ENCODE data around the gene PYGO2.

The PYGO2 gene

DNA sequence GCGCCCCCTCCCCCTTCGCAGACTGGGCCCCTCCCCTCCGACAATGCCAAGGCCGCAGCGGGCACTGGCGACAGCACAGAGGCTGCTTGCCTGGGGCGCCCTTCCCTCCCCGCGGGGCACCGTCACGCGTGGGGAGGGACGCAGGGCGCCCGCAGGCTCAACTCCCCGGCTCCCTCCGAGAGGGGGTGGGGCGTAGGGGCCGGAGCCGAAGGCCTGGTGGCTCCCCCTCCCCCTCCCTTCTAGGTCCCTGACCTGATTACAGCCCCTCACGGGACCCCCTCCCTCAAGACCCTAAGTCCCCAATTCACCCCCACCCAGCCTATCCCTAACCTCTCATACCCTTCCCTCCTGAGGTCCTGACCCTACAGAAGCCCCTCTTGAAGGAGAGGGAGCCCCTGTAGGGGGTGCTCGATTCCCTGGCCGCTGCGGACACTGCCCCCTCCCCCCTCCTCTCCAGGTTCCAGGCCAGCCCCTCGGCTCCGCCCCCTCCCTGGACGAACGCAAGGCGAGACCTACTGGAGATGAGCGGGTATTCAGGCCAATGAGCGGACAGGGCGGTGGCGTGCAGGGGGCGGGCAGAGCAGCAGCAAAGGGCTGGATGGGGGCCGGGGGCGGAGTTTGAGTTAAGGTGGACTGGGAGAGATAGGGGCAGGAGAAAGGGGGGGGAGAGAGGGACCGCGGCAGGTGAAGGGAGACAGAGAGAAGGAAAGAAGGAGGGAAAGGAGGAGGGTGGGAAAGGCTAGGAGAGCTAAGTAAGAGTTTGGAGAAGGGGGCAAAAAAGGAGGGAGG is 40.3 kb upstream of the PYGO2 start:
- Histone ChIP-seq H3K36me3 (ENCODE audit: insufficient read depth, low read length) (no peaks in the 10 kb centered on the region), H3K9me3 (ENCODE audit: low read depth, low read length) (no peaks in the 10 kb centered on the region), H3K27ac (peak overlapping the region; percentile 96), H3K9ac (ENCODE audit: insufficient read length) (peak overlapping the region; percentile 9), H3K4me3 (peak overlapping the region; percentile 95)
- DNase-seq (ENCODE audit: low read depth, low spot score), result peak; percentile 82
- no peak for TF ChIP-seq EZH2 (IDR thresholded peaks at IDR 0.05)
- no peak for TF ChIP-seq FOXP2 (optimal IDR thresholded peaks at IDR 0.05; ENCODE audit: control extremely low read depth, extremely low read length, insufficient read depth)
- no peak; the same call in 1 of the 2 replicates for TF ChIP-seq POLR2AphosphoS5 (IDR thresholded peaks at IDR 0.05; ENCODE audit: borderline replicate concordance, low read depth, low read length)

DNA sequence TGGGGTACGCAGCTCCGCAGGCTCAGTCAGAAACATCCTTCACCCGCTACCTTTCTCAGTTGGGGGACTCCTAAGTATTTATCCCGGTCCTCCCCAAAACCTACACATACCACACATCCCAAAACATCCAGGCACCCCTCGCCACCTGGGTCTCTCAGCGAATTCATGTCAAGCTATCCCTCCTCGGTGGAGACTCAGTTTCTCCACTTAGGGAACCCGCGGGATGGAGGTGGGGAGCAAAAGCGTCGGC is 39.8 kb upstream of the PYGO2 start:
- no peak for DNase-seq (ENCODE audit: low read depth, low spot score)
- no peak for TF ChIP-seq EZH2 (IDR thresholded peaks at IDR 0.05)
- TF ChIP-seq POLR2AphosphoS5 (IDR thresholded peaks at IDR 0.05; ENCODE audit: borderline replicate concordance, low read depth, low read length), result no peak
- no peak for TF ChIP-seq FOXP2 (optimal IDR thresholded peaks at IDR 0.05; ENCODE audit: control extremely low read depth, extremely low read length, insufficient read depth)
- H3K27ac ChIP-seq, result peak overlapping the region; percentile 96

DNA sequence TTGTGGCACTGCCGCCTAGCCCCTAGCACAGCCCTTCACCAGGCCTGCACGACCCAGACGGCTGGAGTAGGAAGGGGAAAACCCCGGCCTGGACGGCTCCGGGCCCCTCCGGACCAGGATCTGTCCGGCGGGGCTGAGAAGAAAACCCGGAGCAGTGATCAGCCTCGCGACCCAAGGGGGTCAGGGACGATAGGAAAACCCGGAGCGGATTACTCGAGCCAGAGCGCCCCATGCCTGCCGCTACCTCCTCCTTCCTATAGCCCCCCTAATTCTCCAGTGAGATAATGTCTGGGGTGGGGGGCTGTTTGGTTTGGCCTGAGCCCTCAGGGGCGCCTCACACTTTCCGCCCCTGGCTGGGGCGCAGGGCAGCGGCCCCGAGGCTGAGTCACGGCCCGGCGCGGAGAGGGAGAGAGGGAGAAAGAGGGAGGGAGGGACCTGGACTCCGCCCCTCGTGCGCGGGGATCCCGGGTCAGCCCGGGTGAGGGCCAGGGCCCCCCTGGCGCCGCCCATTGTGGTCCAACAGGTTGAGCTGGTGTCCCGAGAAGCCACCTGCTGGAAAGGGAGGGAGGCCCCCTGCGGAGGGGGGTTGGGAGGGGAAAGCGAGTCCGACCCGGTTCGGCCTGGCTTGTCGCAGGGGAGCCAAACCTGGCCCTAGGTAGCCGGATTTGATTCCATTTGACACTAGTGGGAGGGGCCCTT is 39.3 kb upstream of the PYGO2 start:
- no peaks in the 10 kb centered on the region for H3K36me3 ChIP-seq (ENCODE audit: insufficient read depth, low read length)
- no peaks in the 10 kb centered on the region for H3K9me3 ChIP-seq (ENCODE audit: low read depth, low read length)
- DNase-seq (ENCODE audit: low read depth, low spot score), result no peak
- H3K9ac ChIP-seq (ENCODE audit: insufficient read length), result peak overlapping the region; percentile 80
- H3K4me3 ChIP-seq, result peak overlapping the region; percentile 95
- peak overlapping the region; percentile 96 for H3K27ac ChIP-seq
- no peak; the same call in 1 of the 2 replicates for TF ChIP-seq POLR2AphosphoS5 (IDR thresholded peaks at IDR 0.05; ENCODE audit: borderline replicate concordance, low read depth, low read length)
- no peak for TF ChIP-seq EZH2 (IDR thresholded peaks at IDR 0.05)
- no peak for TF ChIP-seq FOXP2 (optimal IDR thresholded peaks at IDR 0.05; ENCODE audit: control extremely low read depth, extremely low read length, insufficient read depth)

More for the DNA sequence above, 39.8 kb upstream of the PYGO2 start:
- Histone ChIP-seq H3K9ac (ENCODE audit: insufficient read length) (peak overlapping the region; percentile 9), H3K36me3 (ENCODE audit: insufficient read depth, low read length) (no peaks in the 10 kb centered on the region), H3K9me3 (ENCODE audit: low read depth, low read length) (no peaks in the 10 kb centered on the region), H3K4me3 (peak overlapping the region; percentile 95)

DNA sequence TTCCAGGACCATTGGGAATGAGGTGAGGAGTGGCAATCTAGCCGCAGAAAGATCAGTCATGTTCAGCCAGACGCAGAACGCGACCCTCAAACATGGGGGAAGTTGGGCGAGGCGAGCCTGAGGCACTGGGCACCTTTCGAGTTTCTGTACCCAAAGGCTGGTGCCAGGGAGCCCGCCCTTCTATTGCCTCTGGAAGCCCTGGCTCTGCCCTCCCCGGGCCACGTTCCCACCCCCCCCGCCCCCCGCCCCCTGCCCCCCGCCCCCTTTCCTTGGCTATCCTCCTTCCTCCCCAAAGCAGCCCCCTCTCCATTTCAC is 38.8 kb upstream of the PYGO2 start:
- Histone ChIP-seq H3K9me3 (ENCODE audit: low read depth, low read length) (no peaks in the 10 kb centered on the region), H3K36me3 (ENCODE audit: insufficient read depth, low read length) (no peaks in the 10 kb centered on the region), H3K4me3 (peak overlapping the region; percentile 95), H3K9ac (ENCODE audit: insufficient read length) (peak overlapping the region; percentile 80), H3K27ac (peak overlapping the region; percentile 96)
- TF ChIP-seq POLR2AphosphoS5 (IDR thresholded peaks at IDR 0.05; ENCODE audit: borderline replicate concordance, low read depth, low read length) (no peak), FOXP2 (optimal IDR thresholded peaks at IDR 0.05; ENCODE audit: control extremely low read depth, extremely low read length, insufficient read depth) (no peak), EZH2 (IDR thresholded peaks at IDR 0.05) (no peak)
- no peak for DNase-seq (ENCODE audit: low read depth, low spot score)

DNA sequence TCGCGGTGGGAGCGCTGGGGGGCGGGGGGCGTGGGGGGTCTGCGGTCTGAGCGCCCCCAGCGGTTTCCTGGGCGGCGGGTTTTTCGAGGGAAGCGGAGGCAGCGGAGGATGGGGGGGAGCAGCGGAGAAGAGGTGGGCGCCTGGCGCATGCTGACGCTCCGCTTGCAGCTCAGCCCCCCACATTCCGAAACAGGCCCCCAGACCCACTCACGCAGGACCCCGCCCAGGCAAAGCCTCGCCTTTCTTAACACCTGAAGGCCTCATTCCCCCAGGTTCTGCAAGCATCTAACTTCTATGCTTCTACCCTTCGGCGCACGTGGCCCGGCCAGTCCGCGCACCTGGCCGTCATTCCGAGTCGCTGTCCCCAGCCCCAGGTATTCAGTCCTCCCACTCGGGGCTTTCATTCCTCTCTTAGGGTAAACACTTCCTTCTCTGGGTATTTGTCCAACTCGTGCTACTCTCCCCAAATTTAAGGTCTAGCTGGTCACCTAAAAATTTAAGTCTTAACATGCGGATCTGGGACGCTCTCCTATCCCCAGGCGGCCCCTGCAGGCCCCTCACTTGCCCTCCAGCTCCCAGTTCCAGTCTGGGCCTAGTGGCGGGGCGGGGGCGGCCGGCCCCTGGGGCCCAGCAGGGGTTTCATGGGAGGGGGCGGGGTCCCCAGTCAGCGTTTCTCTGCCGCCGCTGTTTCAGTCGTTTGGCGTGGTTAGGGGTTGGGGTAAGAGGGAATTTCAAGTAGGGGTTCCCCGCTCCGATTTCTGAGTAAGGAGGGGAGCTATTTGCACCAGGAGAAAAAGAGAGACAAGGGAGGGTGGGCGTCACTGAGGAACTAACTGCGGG is 38.2 kb upstream of the PYGO2 start:
- Histone ChIP-seq H3K27ac (peak overlapping the region; percentile 95), H3K9me3 (ENCODE audit: low read depth, low read length) (no peaks in the 10 kb centered on the region), H3K4me3 (peak overlapping the region; percentile 95), H3K9ac (ENCODE audit: insufficient read length) (peak overlapping the region; percentile 74), H3K36me3 (ENCODE audit: insufficient read depth, low read length) (no peaks in the 10 kb centered on the region)
- TF ChIP-seq POLR2AphosphoS5 (IDR thresholded peaks at IDR 0.05; ENCODE audit: borderline replicate concordance, low read depth, low read length), result peak; percentile 71; the same call in 1 of the 2 replicates
- TF ChIP-seq FOXP2 (optimal IDR thresholded peaks at IDR 0.05; ENCODE audit: control extremely low read depth, extremely low read length, insufficient read depth), result no peak
- no peak for TF ChIP-seq EZH2 (IDR thresholded peaks at IDR 0.05)
- DNase-seq (ENCODE audit: low read depth, low spot score), result no peak

DNA sequence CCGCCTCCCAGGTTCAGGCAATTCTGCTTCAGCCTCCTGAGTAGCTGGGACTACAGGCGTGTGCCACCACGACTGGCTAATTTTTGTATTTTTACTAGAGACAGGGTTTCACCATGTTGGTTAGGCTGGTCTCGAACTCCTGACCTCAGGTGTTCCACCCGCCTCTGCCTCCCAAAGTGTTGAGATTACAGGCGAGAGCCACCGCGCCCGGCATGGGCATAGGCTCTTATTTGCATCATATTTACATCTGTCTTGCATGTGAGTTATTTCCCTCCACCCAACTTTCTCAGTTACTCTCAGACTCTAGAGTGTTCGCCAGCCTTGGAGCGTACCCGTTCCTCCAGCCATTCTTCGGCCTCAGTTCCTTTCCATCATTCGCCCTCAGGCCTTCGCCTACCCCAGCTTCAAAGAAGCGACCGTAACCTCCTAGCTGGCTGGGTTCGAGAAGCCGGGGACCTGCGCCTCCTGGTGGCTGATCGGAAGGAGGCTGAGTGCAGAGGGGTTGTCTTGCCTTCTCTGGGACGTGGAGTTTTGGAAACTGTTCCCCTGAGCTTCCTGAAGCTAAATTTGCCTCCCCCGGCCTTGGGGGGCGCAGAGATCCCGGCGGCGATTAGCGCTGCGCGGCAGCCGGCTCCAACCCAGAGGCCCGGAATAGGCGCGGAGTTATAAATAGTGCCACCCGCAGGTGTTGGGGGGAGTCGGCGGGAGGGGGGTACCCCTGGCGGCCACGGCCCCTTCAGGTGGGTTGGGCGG is 37.4 kb upstream of the PYGO2 start:
- Histone ChIP-seq H3K4me3 (peak overlapping the region; percentile 95), H3K9ac (ENCODE audit: insufficient read length) (peak overlapping the region; percentile 40), H3K27ac (peak overlapping the region; percentile 95), H3K36me3 (ENCODE audit: insufficient read depth, low read length) (no peaks in the 10 kb centered on the region), H3K9me3 (ENCODE audit: low read depth, low read length) (no peaks in the 10 kb centered on the region)
- peak; percentile 79 for DNase-seq (ENCODE audit: low read depth, low spot score)
- TF ChIP-seq FOXP2 (optimal IDR thresholded peaks at IDR 0.05; ENCODE audit: control extremely low read depth, extremely low read length, insufficient read depth) (peak; percentile 38), POLR2AphosphoS5 (IDR thresholded peaks at IDR 0.05; ENCODE audit: borderline replicate concordance, low read depth, low read length) (peak; percentile 52), EZH2 (IDR thresholded peaks at IDR 0.05) (no peak)

DNA sequence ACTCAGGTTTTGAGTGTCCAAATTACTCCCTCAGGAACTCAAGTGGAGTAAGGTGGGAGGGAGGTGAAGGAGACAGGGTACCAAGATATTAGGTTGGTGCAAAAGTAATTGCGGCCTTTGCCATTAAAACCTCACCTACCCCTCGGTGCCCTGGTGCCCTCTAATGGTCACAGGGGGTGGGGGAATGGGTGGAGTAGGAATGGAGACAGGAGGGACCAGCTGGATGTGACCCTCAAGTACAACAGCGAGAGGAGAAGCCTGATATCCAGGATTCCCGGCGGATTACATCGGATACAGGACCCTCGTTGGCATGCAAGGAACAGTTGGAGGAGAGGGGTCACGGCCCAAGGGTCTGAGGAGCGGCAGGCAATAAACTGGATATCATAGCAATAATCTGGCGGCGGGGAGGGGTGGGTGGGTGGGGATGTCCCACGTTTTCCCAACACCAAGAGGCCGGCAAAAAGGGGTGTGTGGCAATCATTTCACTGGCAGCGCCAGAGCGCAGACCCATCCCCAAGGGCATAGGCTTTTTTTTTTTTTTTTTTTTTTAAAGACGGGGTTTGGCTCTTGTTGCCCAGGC is 36.7 kb upstream of the PYGO2 start:
- no peak overlapping the region for H3K9ac ChIP-seq (ENCODE audit: insufficient read length)
- H3K9me3 ChIP-seq (ENCODE audit: low read depth, low read length), result no peaks in the 10 kb centered on the region
- H3K36me3 ChIP-seq (ENCODE audit: insufficient read depth, low read length), result no peaks in the 10 kb centered on the region
- TF ChIP-seq EZH2 (IDR thresholded peaks at IDR 0.05) (no peak), POLR2AphosphoS5 (IDR thresholded peaks at IDR 0.05; ENCODE audit: borderline replicate concordance, low read depth, low read length) (no peak), FOXP2 (optimal IDR thresholded peaks at IDR 0.05; ENCODE audit: control extremely low read depth, extremely low read length, insufficient read depth) (no peak)
- no peak for DNase-seq (ENCODE audit: low read depth, low spot score)
- H3K4me3 ChIP-seq, result no peak overlapping the region
- H3K27ac ChIP-seq, result 0 out of 2 replicates have a peak overlapping the region, but pooled peaks have one; percentile 42

Measured in SK-N-MC (cell line).